Measurements from ENCODE around the gene UBE2Z. TPM values are rescaled to one million over a fixed set of nuclear protein-coding genes. Genes with fewer than 3 reads are reported as not detected.

The UBE2Z gene
- total and polyA plus RNA-seq, 2 of the 13 experiments (the other 11 are each of a cell fraction or from before 2014, with no cell fraction given) = 63.2 to 122 TPM

- TF ChIP-seq EED (CRISPR knock-in tag; IDR thresholded peaks at IDR 0.05) = no peak
- TF ChIP-seq MED1 (CRISPR knock-in tag; IDR thresholded peaks at IDR 0.05) = peak; percentile 87
- peak; percentile 71; the same call in 1 of the 2 replicates for TF ChIP-seq ZNF670 (CRISPR knock-in tag; IDR thresholded peaks at IDR 0.05; ENCODE audit: borderline replicate concordance)
- TF ChIP-seq MAFF (IDR thresholded peaks at IDR 0.05; ENCODE audit: low read depth, low read length) = no peak; the same call in 1 of the 2 replicates
- TF ChIP-seq SNAPC4 (CRISPR knock-in tag; IDR thresholded peaks at IDR 0.05) = no peak
- no peak for TF ChIP-seq ZNF451 (CRISPR knock-in tag; IDR thresholded peaks at IDR 0.05)
- TF ChIP-seq SAP130 (CRISPR knock-in tag; IDR thresholded peaks at IDR 0.05; ENCODE audit: low read depth) = peak; percentile 93
- peak; percentile 54; the same call in 1 of the 2 replicates for TF ChIP-seq UBTF (CRISPR knock-in tag; IDR thresholded peaks at IDR 0.05)
- TF ChIP-seq EEA1 (CRISPR knock-in tag; IDR thresholded peaks at IDR 0.05; ENCODE audit: borderline replicate concordance) = 0 out of 2 replicates have a peak, but pooled peaks have one; percentile 33
- no peak for TF ChIP-seq ZSCAN20 (CRISPR knock-in tag; IDR thresholded peaks at IDR 0.05; ENCODE audit: borderline replicate concordance)
- no peak for TF ChIP-seq MBD4 (IDR thresholded peaks at IDR 0.05; ENCODE audit: borderline replicate concordance, low read length)
- no peak for TF ChIP-seq HCFC1 (IDR thresholded peaks at IDR 0.05; ENCODE audit: low read depth, low read length)
- TF ChIP-seq MYNN (CRISPR knock-in tag; IDR thresholded peaks at IDR 0.05; ENCODE audit: low read depth) = no peak
- TF ChIP-seq ZMYM2 (CRISPR knock-in tag; IDR thresholded peaks at IDR 0.05) = peak; percentile 89
- TF ChIP-seq RFXANK (CRISPR knock-in tag; IDR thresholded peaks at IDR 0.05) = no peak
- TF ChIP-seq ZFP91 (CRISPR knock-in tag; IDR thresholded peaks at IDR 0.05; ENCODE audit: borderline replicate concordance) = peak; percentile 89
- TF ChIP-seq TFDP2 (CRISPR knock-in tag; IDR thresholded peaks at IDR 0.05) = peak; percentile 45; the same call in 1 of the 2 replicates
- 0 out of 2 replicates have a peak, but pooled peaks have one; percentile 41 for TF ChIP-seq SIN3A (IDR thresholded peaks at IDR 0.05; ENCODE audit: borderline replicate concordance, low read depth, low read length)
- TF ChIP-seq RFX3 (CRISPR knock-in tag; IDR thresholded peaks at IDR 0.05) = no peak
- TF ChIP-seq ZNF556 (CRISPR knock-in tag; IDR thresholded peaks at IDR 0.05; ENCODE audit: borderline replicate concordance) = no peak; the same call in 1 of the 2 replicates
Measured at GRCh38 chr17:48970865-48971687, 62.9 kb downstream of the UBE2Z start (continued).

Measured in HepG2 (cell line).